ENCODE results near the gene RIT2. TPM values are rescaled to one million over a fixed set of nuclear protein-coding genes. Genes with fewer than 3 reads are reported as not detected.

RIT2 gene
- total RNA-seq, 1 donor from 2014 or later, result not detected

GRCh38 chr18:42954887-42955286 lies 160.6 kb downstream of the RIT2 start:
- Histone ChIP-seq H3K27ac (no peak overlapping the region), H3K36me3 (no peaks in the 10 kb centered on the region), H2AFZ (replicated peaks) (no peak overlapping the region), H3K4me3 (no peak overlapping the region), H3K27me3 (no peaks in the 10 kb centered on the region), H3K4me1 (no peaks in the 10 kb centered on the region), H4K20me1 (ENCODE audit: low read depth) (no peaks in the 10 kb centered on the region), H3K4me2 (no peak overlapping the region), H3K9ac (no peak overlapping the region), H3F3A (ENCODE audit: low read depth) (no peaks in the 10 kb centered on the region), H3K79me2 (ENCODE audit: low read depth) (no peaks in the 10 kb centered on the region), H3K9me3 (ENCODE audit: low read depth) (no peaks in the 10 kb centered on the region)
- no peak overlapping the region for H3K4me3 Mint-ChIP-seq
- no peaks in the 10 kb centered on the region for H3K36me3 Mint-ChIP-seq
- TF ChIP-seq EZH2 (IDR thresholded peaks at IDR 0.05) (no peak), EZH2phosphoT487 (IDR thresholded peaks at IDR 0.05) (no peak), CTCF (IDR thresholded peaks at IDR 0.05) (no peak)
- peaks cover 6% of the 10 kb centered on the region for H3K9me3 Mint-ChIP-seq
- no peak for DNase-seq (ENCODE audit: low spot score)
- H3K4me1 Mint-ChIP-seq, result no peaks in the 10 kb centered on the region
- H3K27me3 Mint-ChIP-seq (ENCODE audit: insufficient read depth, low read depth), result peaks cover 3% of the 10 kb centered on the region
- H3K27ac Mint-ChIP-seq, result no peak overlapping the region

GRCh38 chr18:42953306-42953705 lies 162.2 kb downstream of the RIT2 start:
- TF ChIP-seq CTCF (IDR thresholded peaks at IDR 0.05) (no peak), EZH2 (IDR thresholded peaks at IDR 0.05) (no peak), EZH2phosphoT487 (IDR thresholded peaks at IDR 0.05) (no peak)
- no peak overlapping the region for H3K4me2 ChIP-seq
- no peaks in the 10 kb centered on the region for H3K4me1 ChIP-seq
- H3K27me3 ChIP-seq, result no peaks in the 10 kb centered on the region
- H2AFZ ChIP-seq (replicated peaks), result no peak overlapping the region
- H3K9me3 ChIP-seq (ENCODE audit: low read depth), result no peaks in the 10 kb centered on the region
- no peaks in the 10 kb centered on the region for H3K79me2 ChIP-seq (ENCODE audit: low read depth)
- no peak for DNase-seq (ENCODE audit: low spot score)
- H3K9ac ChIP-seq, result no peak overlapping the region
- no peaks in the 10 kb centered on the region for H3F3A ChIP-seq (ENCODE audit: low read depth)
- no peak overlapping the region for H3K27ac Mint-ChIP-seq
- H3K27ac ChIP-seq, result no peak overlapping the region
- no peaks in the 10 kb centered on the region for H4K20me1 ChIP-seq (ENCODE audit: low read depth)
- no peak overlapping the region for H3K4me3 ChIP-seq
- H3K36me3 ChIP-seq, result no peaks in the 10 kb centered on the region
- H3K4me3 Mint-ChIP-seq, result no peak overlapping the region
- peaks cover 4% of the 10 kb centered on the region for H3K4me1 Mint-ChIP-seq
- H3K9me3 Mint-ChIP-seq, result peaks cover 6% of the 10 kb centered on the region
- H3K27me3 Mint-ChIP-seq (ENCODE audit: insufficient read depth, low read depth), result peaks cover 3% of the 10 kb centered on the region
- H3K36me3 Mint-ChIP-seq, result no peaks in the 10 kb centered on the region

GRCh38 chr18:42950732-42951131 lies 164.8 kb downstream of the RIT2 start:
- no peaks in the 10 kb centered on the region for H3K36me3 Mint-ChIP-seq
- peaks cover 6% of the 10 kb centered on the region for H3K9me3 Mint-ChIP-seq
- TF ChIP-seq CTCF (IDR thresholded peaks at IDR 0.05) (no peak), EZH2 (IDR thresholded peaks at IDR 0.05) (no peak), EZH2phosphoT487 (IDR thresholded peaks at IDR 0.05) (no peak)
- no peak for DNase-seq (ENCODE audit: low spot score)
- H2AFZ ChIP-seq (replicated peaks), result no peak overlapping the region
- no peaks in the 10 kb centered on the region for H3K36me3 ChIP-seq
- no peaks in the 10 kb centered on the region for H3F3A ChIP-seq (ENCODE audit: low read depth)
- H3K27me3 Mint-ChIP-seq (ENCODE audit: insufficient read depth, low read depth), result no peaks in the 10 kb centered on the region
- H3K4me1 Mint-ChIP-seq, result peaks cover 4% of the 10 kb centered on the region
- H3K9me3 ChIP-seq (ENCODE audit: low read depth), result no peaks in the 10 kb centered on the region
- no peak overlapping the region for H3K27ac ChIP-seq
- no peaks in the 10 kb centered on the region for H3K27me3 ChIP-seq
- no peak overlapping the region for H3K9ac ChIP-seq
- H3K79me2 ChIP-seq (ENCODE audit: low read depth), result no peaks in the 10 kb centered on the region
- no peak overlapping the region for H3K4me3 Mint-ChIP-seq
- H3K27ac Mint-ChIP-seq, result no peak overlapping the region
- no peaks in the 10 kb centered on the region for H4K20me1 ChIP-seq (ENCODE audit: low read depth)
- H3K4me3 ChIP-seq, result no peak overlapping the region
- H3K4me2 ChIP-seq, result no peak overlapping the region
- no peaks in the 10 kb centered on the region for H3K4me1 ChIP-seq
